ENCODE data around the gene NSD1.
"Not testable (repeated sequence)": the region's sequence is repeated elsewhere in the genome, so short reads cannot be mapped to it uniquely, and the experiment has no call there.

NSD1 gene

DNA sequence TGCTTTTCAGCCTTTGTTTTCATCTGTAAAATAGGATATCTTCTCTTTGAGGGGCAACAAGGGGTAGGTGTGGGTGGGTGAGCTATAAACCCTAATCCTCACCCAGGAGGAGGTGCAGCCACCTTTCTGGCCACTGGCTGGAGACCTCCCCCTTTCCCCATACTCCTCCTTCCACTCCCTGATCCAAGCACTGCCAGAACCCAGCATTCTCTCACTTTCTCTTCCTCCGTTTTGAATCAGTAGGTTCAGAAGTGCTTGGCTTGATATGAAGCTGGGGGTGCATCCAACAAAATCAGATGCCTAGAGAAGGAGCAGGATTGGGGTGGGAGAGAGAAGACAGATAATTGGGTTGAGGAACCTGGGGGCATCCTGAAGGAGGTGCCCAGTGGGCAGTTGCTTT lies 6.8 kb upstream of the NSD1 start:
- DNase-seq (ENCODE audit: low spot score) = no peak

GRCh38 chr5:177128551-177128981 lies 5.0 kb upstream of the NSD1 start:
- no peak for DNase-seq (ENCODE audit: low spot score)

GRCh38 chr5:177130211-177131018 lies 3.2 kb upstream of the NSD1 start:
- no peak for DNase-seq (ENCODE audit: low spot score)

GRCh38 chr5:177131019-177131320 lies 2.6 kb upstream of the NSD1 start:
- no peak for DNase-seq (ENCODE audit: low spot score)

DNA sequence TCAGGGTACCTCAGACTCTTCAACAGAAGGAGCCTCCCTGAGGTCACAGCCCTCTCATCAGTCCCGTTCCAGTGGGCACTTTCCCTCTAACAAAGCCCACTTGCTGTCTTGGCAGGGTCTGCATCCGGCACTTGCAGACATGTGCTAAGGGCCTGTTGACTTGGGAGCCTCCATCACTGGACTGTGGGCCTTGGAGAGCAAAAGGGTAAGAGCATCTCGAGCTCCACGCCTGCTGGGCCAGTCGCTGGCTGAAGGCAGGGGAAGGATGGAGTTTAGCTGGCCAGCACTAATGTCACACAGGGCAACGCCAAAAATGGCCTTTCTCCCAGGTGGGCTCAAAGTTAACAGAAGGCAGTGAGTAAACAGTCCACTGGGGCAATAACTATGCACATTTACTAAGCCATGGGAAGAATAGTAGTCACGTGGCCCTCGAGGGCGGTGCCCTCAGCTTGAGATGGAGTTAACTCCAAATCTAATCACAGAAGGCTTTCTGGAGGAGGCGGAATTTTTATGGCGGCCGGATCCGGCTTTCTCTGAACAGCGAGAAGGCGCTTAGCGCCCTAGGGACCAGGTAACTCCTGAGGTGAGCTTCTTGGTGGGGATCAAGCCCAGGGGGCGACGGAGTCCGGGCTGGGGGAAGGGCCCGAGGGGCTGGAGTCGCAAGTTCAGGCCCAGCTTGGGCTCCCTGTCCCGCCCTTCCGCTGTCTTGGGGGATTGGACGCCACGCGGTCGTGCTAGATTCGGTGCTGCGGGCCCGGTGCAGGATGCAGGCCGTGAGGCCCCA lies 2.0 kb upstream of the NSD1 start:
- DNase-seq (ENCODE audit: low spot score) = no peak

DNA sequence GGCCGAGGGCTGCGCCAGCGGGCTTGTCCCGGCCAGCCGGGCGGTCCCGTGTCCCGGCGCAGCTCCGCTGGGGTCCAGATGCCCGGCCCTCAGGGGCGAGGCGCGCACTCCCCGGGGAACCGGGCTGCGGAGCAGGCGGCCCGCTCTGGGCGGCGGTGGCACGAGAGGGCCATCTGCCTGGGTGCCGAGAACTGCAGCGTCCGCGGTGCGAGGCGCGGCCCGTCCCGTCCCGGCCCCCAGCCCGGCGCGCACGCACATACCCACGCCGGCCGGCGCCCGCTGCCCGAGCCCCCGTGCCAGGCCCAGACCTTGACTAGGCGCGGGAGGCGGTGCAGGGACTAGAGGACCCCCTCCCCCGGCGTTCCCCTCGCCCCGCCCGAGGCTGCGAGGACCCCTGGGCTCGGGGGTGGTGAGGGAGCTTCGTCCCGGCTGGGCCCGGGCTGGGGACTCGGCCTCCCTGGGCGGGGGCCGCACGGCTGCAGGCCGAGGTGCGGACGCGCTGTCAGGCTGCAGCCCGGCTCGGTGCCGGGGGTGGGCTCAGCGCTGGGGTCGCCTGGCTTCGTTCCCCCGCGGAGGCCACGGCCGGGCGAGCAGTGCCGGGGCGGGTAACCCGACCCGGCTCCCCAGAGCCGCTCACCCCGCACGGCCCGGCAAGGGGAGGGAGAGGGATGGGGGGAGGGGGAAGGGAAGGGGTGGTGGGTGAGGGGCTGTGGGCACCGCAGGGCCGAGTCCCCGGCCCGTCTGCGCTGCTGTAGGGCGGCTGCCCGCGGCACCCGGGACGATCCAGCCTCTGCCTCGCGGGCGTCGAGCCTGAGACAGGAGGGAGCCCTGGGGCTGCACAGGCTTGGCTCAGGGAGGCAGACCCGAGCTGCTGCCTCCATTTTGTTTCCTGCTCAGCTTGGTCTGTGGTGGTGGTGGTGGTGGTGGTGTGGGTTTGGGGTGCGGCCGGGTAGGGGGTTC lies 1.2 kb upstream of the NSD1 start:
- no peak for DNase-seq (ENCODE audit: low spot score)

DNA sequence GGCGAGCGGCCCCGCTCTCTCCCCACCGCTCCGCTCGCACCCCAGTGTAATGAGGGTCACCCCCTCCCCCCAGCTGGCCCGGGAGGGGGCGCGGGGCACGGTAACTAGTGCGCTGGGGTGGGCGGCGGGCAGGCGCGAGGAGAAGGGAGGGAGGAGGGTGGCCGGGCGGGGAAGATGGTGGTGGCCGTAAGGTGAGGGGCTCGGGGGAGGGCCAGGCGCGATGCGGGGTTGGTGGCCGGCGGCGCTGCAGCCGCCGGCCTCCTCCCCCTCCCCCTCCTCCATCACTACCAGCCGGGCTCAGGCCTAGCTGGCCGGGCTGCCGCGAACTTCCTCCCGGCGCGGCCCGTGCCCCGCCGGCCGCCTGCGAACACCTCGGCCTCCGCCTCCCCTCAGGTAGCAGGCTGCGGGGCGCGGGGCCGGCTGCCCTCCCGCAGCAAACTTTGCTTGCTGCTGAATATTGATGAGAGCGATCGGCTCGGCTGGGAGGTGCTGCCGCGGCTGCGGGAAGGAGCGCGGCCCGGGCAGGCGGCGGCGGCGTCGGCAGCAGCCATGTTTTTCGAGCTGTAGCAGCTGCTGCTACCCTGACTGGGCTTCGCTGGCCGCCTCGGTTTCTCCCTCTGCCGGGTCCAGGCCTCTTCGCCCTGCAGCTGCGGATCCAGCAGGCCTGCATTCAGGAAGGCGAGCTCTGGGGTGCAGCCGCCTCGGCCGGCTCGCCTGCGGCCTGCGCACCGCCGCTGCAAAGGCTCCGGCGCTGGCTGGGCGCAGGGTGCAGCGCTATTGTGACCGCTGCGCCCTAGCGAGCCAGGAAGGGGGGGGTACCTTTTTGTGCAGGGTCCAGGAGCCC lies 502 bp downstream of the NSD1 start:
- DNase-seq (ENCODE audit: low spot score) = peak; percentile 66

DNA sequence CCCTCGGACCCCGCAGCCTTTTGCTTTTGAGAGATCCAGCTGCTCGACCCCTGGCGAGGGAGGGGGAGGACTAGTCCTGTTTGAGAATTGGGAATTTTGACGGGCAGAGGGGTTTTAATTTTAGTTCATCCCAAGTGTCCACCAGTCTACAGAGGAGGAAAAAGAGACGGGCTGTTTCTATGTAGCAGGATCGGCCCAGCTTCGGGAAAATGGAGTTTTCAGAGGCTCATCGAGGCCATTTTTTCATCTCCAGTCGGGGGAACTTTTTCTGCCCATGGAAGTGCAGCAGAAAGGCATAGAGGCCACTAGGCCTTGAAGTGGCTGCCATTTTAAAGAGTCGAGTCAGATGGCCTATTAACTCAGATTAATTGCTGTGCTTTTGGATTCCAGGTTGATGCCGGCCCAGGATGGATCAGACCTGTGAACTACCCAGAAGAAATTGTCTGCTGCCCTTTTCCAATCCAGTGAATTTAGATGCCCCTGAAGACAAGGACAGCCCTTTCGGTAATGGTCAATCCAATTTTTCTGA lies 1.2 kb downstream of the NSD1 start:
- DNase-seq (ENCODE audit: low spot score) = no peak

- DNase-seq (ENCODE audit: low spot score) = no peak
These were observed 6.7 kb downstream of the NSD1 start for GRCh38 chr5:177140312-177140711.

DNA sequence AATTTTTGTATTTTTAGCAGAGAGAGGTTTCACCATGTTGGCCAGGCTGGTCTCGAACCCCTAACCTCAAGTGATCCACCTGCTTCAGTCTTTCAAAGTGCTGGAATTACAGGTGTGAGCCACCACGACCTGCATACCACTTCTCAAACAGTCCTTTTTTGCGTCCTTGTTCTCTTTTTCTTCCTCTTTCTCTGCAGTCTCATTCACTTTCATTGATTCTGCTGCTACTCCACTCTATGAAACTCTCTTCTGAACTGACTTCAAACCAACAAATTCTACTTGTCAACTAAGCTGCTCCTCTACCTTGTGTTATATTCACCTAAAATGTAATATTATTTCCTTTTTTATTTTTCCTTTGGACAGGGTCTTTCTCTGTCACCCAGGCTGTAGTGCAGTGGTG lies 7.9 kb downstream of the NSD1 start:
- no peak for DNase-seq (ENCODE audit: low spot score)

DNA sequence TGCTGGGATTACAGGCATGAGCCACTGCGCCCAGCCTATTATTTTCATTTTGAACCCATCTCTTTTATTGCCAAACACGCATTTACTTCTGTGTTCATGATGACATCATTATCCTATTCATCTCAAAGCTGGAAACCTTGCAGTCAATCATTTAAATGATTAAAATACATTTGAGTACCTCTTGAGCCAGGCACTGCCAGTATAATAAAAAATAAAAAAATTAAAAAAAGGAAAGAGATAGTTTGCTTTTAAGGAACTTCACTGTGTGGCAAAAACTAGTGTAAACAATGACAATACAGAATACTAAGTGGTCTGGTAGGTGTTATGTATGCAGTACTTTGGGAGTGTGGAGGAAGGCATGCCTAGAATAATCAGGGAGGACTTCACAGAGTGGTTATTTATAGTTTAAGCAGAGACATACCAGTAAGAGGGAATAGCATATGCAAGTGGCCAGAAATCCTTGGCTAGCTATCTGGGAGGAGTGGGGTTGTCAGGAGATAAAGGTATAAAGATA lies 8.6 kb downstream of the NSD1 start:
- no peak for DNase-seq (ENCODE audit: low spot score)

- DNase-seq (ENCODE audit: low spot score) = no peak
These were observed 9.2 kb downstream of the NSD1 start for GRCh38 chr5:177142778-177143177.

DNA sequence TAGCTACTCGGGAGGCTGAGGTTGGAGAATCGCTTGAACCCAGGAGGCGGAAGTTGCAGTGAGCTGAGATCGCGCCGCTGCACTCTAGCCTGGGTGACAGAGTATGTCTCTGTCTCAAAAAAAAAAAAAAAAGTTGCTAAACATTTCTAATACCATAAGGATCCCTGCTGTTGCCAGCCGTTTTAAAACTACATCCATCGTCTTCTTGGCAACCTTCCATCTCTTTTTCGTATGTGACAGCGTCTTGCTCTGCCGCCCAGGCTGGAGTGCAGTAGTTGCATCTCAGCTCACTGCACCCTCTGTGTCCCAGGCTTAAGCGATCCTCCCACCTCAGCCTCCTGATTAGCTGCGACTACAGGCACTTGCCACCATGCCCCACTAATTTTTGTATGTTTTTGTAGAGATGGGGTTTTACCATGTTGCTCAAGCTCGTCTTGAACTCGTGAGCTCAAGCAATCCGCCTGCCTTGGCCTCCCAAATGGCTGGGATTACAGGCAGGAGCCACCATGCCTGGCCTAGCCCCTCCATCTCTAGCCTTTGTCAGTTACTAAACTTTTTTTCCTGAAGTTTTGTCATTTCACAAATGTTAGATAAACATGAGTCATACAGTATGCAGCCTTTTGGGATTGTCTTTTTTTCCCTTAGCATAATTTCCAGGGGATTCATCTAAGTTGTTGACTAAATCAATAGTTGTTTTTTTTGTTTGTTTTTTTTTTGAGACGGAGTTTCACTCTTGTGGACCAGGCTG lies 13.5 kb downstream of the NSD1 start:
- no peak for DNase-seq (ENCODE audit: low spot score)

DNA sequence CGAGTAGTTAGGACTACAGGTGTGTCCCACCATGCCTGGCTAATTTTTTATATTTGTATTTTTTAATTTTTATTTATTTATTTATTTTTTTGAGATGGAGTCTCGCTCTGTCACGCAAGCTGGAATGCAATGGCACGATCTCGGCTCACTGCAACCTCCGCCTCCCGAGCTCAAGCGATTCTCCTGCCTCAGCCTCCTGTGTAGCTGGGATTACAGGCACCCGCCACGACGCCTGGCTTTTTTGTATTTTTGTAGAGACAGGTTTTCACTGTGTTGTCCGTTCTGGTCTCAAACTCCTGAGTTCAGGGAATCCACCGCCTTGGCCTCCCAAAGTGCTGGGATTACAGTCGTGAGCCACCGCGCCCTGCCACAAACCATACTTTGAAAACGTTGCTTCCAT lies 16.5 kb downstream of the NSD1 start:
- not testable (repeated sequence) for DNase-seq (ENCODE audit: low spot score)

DNA sequence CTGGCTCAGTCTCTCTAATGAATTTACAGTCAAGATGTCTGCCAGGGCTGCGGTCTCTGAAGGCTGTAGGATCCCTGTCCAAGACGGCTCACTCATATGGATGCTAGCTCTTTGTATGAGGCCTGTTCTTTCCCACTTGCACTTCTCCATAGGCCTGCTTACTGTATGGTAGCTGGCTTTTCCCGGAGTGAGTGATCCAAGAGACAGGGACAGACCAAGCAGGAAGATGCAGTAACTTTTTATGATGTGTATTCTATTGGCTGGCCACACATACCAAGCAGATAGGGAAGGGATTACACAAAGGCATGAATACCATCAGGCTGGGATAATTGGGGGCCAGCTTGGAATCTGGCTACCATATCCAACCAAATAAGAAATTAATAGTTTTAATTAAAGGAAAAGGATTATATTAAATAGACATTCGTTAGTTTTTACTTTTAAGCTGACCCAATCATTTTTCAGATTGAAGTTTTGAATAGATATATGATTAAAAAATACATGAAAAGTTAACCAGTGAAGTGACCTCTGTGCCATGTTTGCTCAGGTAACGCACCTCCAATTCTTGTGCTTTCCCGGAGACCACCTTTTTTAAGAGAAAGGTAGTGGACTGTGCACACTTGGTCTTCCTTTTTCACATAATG lies 20.6 kb downstream of the NSD1 start:
- no peak for DNase-seq (ENCODE audit: low spot score)

DNA sequence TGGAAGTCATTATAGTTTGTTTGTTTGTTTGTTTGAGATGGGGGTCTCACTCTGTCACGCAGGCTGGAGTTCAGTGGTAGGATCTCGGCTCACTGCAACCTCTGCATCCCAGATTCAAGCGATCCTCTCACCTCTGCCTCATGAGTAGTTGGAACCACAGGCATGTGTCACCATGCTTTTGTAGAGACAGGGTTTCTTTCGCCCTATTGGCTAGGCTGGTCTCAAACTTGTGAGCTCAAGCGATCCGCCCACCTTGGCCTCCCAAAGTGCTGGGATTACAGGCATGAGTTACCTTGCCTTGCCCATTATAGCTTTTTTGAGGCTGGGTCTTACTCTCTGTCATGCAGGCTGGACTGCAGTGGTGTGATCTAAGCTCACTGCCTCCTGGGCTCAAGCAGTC lies 28.8 kb downstream of the NSD1 start:
- DNase-seq (ENCODE audit: low spot score) = no peak

DNA sequence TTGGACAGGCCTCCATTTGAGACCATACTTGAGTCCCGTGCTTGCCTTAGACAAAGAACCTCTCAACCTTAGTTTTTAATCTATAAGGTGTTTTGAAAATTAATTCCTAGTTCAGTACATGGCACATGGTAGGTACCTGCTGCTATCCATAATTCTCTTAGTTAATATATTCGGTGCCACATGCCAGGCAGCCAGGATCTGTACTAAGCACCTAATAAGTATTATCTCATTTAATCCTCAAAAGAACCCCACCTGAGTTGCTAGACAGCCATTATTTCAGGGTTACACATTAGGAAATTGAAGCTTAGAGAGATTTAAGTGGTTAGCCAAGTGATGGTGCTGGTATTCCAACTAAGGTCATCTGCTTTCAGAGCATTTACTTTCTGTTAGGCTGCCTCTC lies 29.9 kb downstream of the NSD1 start:
- DNase-seq (ENCODE audit: low spot score) = no peak

DNA sequence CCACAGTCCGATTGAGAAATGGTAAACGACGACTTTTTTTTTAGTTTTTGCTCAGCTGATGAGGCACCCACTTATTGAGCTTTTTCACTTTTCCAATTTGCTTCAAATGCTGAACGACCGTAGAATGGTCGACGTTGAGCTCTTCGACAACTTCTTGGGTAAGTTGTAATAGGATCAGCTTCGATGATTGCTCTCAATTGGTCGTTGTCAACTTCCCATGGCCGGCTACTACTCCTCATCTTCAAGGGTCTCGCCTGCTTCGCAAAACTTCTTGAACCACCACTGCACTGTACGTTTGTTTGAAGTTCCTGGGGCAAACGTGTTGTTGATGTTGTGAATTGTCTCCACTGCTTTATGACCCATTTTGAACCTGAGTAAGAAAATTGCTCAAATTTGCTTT lies 35.7 kb downstream of the NSD1 start:
- DNase-seq (ENCODE audit: low spot score) = no peak

DNA sequence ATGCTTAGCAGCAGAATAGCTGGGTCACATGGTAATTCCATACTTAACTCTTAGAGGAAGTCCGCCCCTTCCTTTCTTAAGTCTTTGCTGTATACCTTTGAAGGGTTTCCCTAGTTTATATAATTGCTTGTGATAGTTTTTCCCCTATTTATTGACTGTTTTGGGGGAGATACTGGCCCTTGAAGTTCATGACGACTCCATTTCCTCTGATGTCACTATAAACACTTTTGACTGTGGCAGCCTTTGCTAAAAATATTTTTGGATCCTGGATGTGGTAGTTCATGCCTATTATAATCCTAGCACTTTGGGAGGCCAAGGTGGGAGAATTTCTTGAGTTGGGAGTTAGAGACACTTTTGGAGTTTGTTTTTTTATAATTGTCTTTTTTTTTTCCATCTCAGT lies 38.4 kb downstream of the NSD1 start:
- no peak for DNase-seq (ENCODE audit: low spot score)

- DNase-seq (ENCODE audit: low spot score) = no peak
These were observed 41.8 kb downstream of the NSD1 start for GRCh38 chr5:177175336-177175735.
